ENCODE data around the gene GSE1.

GRCh38 chr16:85639529-85640253, 26.6 kb downstream of the GSE1 start:
- no peak for TF ChIP-seq POLR2A (IDR thresholded peaks at IDR 0.05)
- no peak for TF ChIP-seq CTCF (IDR thresholded peaks at IDR 0.05)

All from testis (tissue), 2 donors.